Body of pancreas (tissue), 4 donors: ENCODE results near the gene HOXA2. TPM values are rescaled to one million over a fixed set of nuclear protein-coding genes. Genes with fewer than 3 reads are reported as not detected.

Experiments used
- ATAC-seq: fragments of 150-250 bp; one replicate; pipeline ENCODE4 v1.9.1; 2016
- DNase-seq, 4 donors: peaks; one replicate each; pipeline ENCODE4 v3.0.0-alpha.2; 2019
- H3K27ac ChIP-seq, 4 donors: fragments of 200-600 bp; sonication (generic); 1 replicate in 3 of 4; 2 replicates in 1 of 4; pipeline versions ENCODE4 v1.5.1 to v1.6.1; 2016 to 2019; ENCODE audit warnings: mild to moderate bottlenecking in 1 of 4, mixed read lengths in 1 of 4, moderate library complexity in 1 of 4
- H3K27me3 ChIP-seq, 2 donors: fragments of 200-600 bp; sonication (generic); one replicate each; pipeline ENCODE4 v1.6.0; 2016; ENCODE audit warnings: mild to moderate bottlenecking in 1 of 2
- H3K36me3 ChIP-seq, 2 donors: fragments of 200-600 bp; sonication (generic); replicated peaks in 1 of 2; 2 replicates each; pipeline ENCODE4 v1.5.1; 2016; ENCODE audit warnings: low read depth in 2 of 2; ENCODE audit not compliant: insufficient read depth in 1 of 2
- H3K4me1 ChIP-seq: fragments of 200-600 bp; sonication (generic); one replicate; pipeline ENCODE4 v1.6.0; 2016
- H3K4me3 ChIP-seq, 2 donors: fragments of 200-600 bp; sonication (generic); 1 replicate in 1 of 2; 2 replicates in 1 of 2; pipeline ENCODE4 v1.5.1; 2016 to 2019
- H3K9me3 ChIP-seq, 3 donors: fragments of 200-600 bp; sonication (generic); 1 replicate in 2 of 3; 2 replicates in 1 of 3; pipeline ENCODE4 v1.5.1; 2016
- POLR2A ChIP-seq, 3 donors: fragments of 450-650 bp; IDR thresholded peaks; one replicate each; pipeline ENCODE4 v1.6.1; 2016; ENCODE audit warnings: antibody characterized with exemption in 3 of 3, mild to moderate bottlenecking in 2 of 3
- WGBS, 2 donors: methylation state at CpG; one replicate each; pipeline ENCODE4 v1.1.5; 2017; 5-methylcytosine and 5-hydroxymethylcytosine counted together
- intact Hi-C: fragments of 100-400 bp; cut with DNase I; formaldehyde crosslinking; loops from one replicate; pipeline ENCODE4 v1.15.1; 2023
- small RNA-seq: library from RNA; depleted of rRNA; stranded (forward); fragments of <200 nt; gene quantifications from one replicate; pipeline ENCODE3, GENCODE V24; 2016
- total RNA-seq, 2 donors: library from RNA; depleted of rRNA; stranded (reverse); fragments of >200 nt; gene quantifications; one replicate each; pipeline ENCODE4 v1.1.0, GENCODE V29; 2016
- TF ChIP-seq, protein P1 (sequence below), 7 experiments: fragments of 450-650 bp in 4 of 7; fragments of 200-600 bp in 3 of 7; sonication (generic) in 3 of 7; IDR thresholded peaks; one replicate each; pipeline ENCODE4 v1.5.1; 2016 to 2019; ENCODE audit warnings: antibody characterized with exemption in 7 of 7

The HOXA2 gene
- total RNA-seq, 2 donors from 2014 or later = 0.66 TPM; not detected in 1

DNA sequence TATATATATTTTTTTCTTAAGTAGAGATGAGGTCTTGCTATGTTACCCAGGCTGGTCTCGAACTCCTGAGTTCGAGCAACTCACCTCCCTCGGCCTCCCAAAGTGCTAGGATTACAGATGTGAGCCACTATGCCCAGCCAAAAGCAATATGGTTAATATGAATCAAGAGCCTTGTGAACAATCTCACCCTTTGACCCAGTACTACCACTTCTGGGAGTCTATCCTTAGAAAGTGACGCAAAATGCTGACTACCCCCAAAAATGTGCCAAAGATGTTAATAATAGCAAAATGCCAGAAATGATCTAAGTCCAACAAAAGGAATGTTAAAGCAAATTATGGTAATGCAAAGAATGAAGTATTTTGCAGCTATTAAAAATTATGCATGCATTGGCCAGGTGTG is 51.0 kb downstream of the HOXA2 start:
- intact Hi-C loops = no loop called here
- H3K4me3 ChIP-seq = no peak overlapping the region
- 76 to 91% methylated on average over 4 of the region's 4 CpGs for WGBS, 2 donors

More for the DNA sequence above, 51.0 kb downstream of the HOXA2 start:
- H3K4me1 ChIP-seq = no peaks in the 10 kb centered on the region
- no peaks in the 10 kb centered on the region for H3K9me3 ChIP-seq
- no peaks in the 10 kb centered on the region for H3K27me3 ChIP-seq
- DNase-seq = no peak
- no peak for ATAC-seq
- no peaks in the 10 kb centered on the region for H3K36me3 ChIP-seq
- TF ChIP-seq POLR2A (IDR thresholded peaks at IDR 0.05) = no peak
- TF ChIP-seq, protein P1, sequence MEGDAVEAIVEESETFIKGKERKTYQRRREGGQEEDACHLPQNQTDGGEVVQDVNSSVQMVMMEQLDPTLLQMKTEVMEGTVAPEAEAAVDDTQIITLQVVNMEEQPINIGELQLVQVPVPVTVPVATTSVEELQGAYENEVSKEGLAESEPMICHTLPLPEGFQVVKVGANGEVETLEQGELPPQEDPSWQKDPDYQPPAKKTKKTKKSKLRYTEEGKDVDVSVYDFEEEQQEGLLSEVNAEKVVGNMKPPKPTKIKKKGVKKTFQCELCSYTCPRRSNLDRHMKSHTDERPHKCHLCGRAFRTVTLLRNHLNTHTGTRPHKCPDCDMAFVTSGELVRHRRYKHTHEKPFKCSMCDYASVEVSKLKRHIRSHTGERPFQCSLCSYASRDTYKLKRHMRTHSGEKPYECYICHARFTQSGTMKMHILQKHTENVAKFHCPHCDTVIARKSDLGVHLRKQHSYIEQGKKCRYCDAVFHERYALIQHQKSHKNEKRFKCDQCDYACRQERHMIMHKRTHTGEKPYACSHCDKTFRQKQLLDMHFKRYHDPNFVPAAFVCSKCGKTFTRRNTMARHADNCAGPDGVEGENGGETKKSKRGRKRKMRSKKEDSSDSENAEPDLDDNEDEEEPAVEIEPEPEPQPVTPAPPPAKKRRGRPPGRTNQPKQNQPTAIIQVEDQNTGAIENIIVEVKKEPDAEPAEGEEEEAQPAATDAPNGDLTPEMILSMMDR (IDR thresholded peaks at IDR 0.05) = no peak
- no peak overlapping the region for H3K27ac ChIP-seq

Small RNA genes lying within 50 kb of the gene (small RNA-seq; reads per million reads assigned to genes)
- gene AC004080.5 (not detected), gene RF01977 (not detected)

Other genes with a start within 250 kb of the HOXA2 start
- gene SKAP2, start 238.1 kb downstream of the HOXA2 start, total RNA-seq = 10 to 100 TPM in 1 of 2 donors, 1 to 10 TPM in 1; 8.6 to 12.7 TPM
- gene HOXA1, start 6.7 kb downstream of the HOXA2 start, total RNA-seq = not detected
- 1 to 10 TPM in 1 of 2 donors, under 1 TPM in 1; 0.78 to 1.6 TPM for gene HOXA4, start 28.1 kb upstream of the HOXA2 start, total RNA-seq
- gene HOXA5, start 41.0 kb upstream of the HOXA2 start, total RNA-seq = 1 to 10 TPM in 1 of 2 donors, under 1 TPM in 1; 0.99 to 2.6 TPM
- gene HOXA6, start 45.1 kb upstream of the HOXA2 start, total RNA-seq = not detected
- gene HOXA3, start 49.9 kb upstream of the HOXA2 start, total RNA-seq = 1 to 10 TPM in 1 of 2 donors, not detected in 1; 1.6 TPM
- gene HOXA7, start 54.0 kb upstream of the HOXA2 start, total RNA-seq = under 1 TPM; 0.26 to 0.66 TPM
- gene HOXA9, start 62.9 kb upstream of the HOXA2 start, total RNA-seq = not detected
- under 1 TPM in 1 of 2 donors, not detected in 1; 0.52 TPM for gene HOXA10, start 71.6 kb upstream of the HOXA2 start, total RNA-seq
- gene HOXA11, start 82.5 kb upstream of the HOXA2 start, total RNA-seq = not detected
- not detected for gene HOXA13, start 97.4 kb upstream of the HOXA2 start, total RNA-seq
- gene EVX1, start 140.1 kb upstream of the HOXA2 start, total RNA-seq = not detected